HCEC 1CT (cell line): ENCODE results near the gene PDLIM1.

Source experiments
- DNase-seq: peaks from one replicate; pipeline ENCODE4 v3.0.0-alpha.2; 2017

The PDLIM1 gene

GRCh38 chr10:95314192-95314918 lies 23.6 kb upstream of the PDLIM1 start:
- DNase-seq: no peak

GRCh38 chr10:95312986-95313495 lies 22.2 kb upstream of the PDLIM1 start:
- DNase-seq: no peak

- DNase-seq: no peak
These were observed 21.5 kb upstream of the PDLIM1 start for GRCh38 chr10:95312257-95312656.

GRCh38 chr10:95309958-95310357 lies 19.2 kb upstream of the PDLIM1 start:
- DNase-seq: no peak

GRCh38 chr10:95308389-95309302 lies 17.8 kb upstream of the PDLIM1 start:
- DNase-seq: peak; percentile 96

GRCh38 chr10:95306851-95307250 lies 16.0 kb upstream of the PDLIM1 start:
- no peak for DNase-seq

- no peak for DNase-seq
These were observed 15.5 kb upstream of the PDLIM1 start for GRCh38 chr10:95306318-95306650.

- DNase-seq: no peak
These were observed 15.0 kb upstream of the PDLIM1 start for GRCh38 chr10:95305606-95306317.

- no peak for DNase-seq
These were observed 14.2 kb upstream of the PDLIM1 start for GRCh38 chr10:95304976-95305375.

GRCh38 chr10:95304463-95304862 lies 13.7 kb upstream of the PDLIM1 start:
- no peak for DNase-seq

- DNase-seq: no peak
These were observed 13.1 kb upstream of the PDLIM1 start for GRCh38 chr10:95303950-95304349.

- DNase-seq: no peak
These were observed 12.7 kb upstream of the PDLIM1 start for GRCh38 chr10:95303535-95303934.

- DNase-seq: no peak
These were observed 9.3 kb upstream of the PDLIM1 start for GRCh38 chr10:95300022-95300539.

GRCh38 chr10:95297402-95297801 lies 6.6 kb upstream of the PDLIM1 start:
- DNase-seq: no peak

- DNase-seq: no peak
These were observed 6.0 kb upstream of the PDLIM1 start for GRCh38 chr10:95296764-95297163.

GRCh38 chr10:95295031-95295755 lies 4.4 kb upstream of the PDLIM1 start:
- DNase-seq: peak; percentile 35

GRCh38 chr10:95293631-95294030 lies 2.8 kb upstream of the PDLIM1 start:
- no peak for DNase-seq

- DNase-seq: no peak
These were observed 699 bp upstream of the PDLIM1 start for GRCh38 chr10:95291365-95292039.

- DNase-seq: peak; percentile 36
These were observed 832 bp downstream of the PDLIM1 start for GRCh38 chr10:95289921-95290421.

- peak; percentile 66 for DNase-seq
These were observed 1.5 kb downstream of the PDLIM1 start for GRCh38 chr10:95289003-95289920.
